Karpas-422 (cell line): ENCODE data around the gene PRSS38. TPM values are rescaled to one million over a fixed set of nuclear protein-coding genes. Genes with fewer than 3 reads are reported as not detected.

Experiments used
- DNase-seq: peaks from one replicate; pipeline ENCODE4 v3.0.0-alpha.2; 2015
- H2AFZ ChIP-seq: fragments of 200-600 bp; sonication (generic); 2 replicates; pipeline ENCODE4 v1.6.1; 2014; ENCODE audit warnings: antibody characterized with exemption, low read length, mixed read lengths
- H3K27ac ChIP-seq: fragments of 200-600 bp; sonication (generic); 2 replicates; pipeline ENCODE4 v1.5.1; 2014; ENCODE audit warnings: mild to moderate bottlenecking, low read length, moderate library complexity
- H3K27me3 ChIP-seq: fragments of 200-600 bp; sonication (generic); 2 replicates; pipeline ENCODE4 v1.6.1; 2014; ENCODE audit warnings: low read length, mixed read lengths
- H3K36me3 ChIP-seq: fragments of 200-600 bp; sonication (generic); 2 replicates; pipeline ENCODE4 v1.6.1; 2014; ENCODE audit warnings: low read length, mixed read lengths; ENCODE audit not compliant: insufficient read depth
- H3K4me1 ChIP-seq: fragments of 200-600 bp; sonication (generic); 2 replicates; pipeline ENCODE4 v1.6.1; 2014; ENCODE audit warnings: mild to moderate bottlenecking, low read length, mixed read lengths
- H3K4me2 ChIP-seq: fragments of 200-600 bp; sonication (generic); 2 replicates; pipeline ENCODE4 v1.6.1; 2014; ENCODE audit warnings: low read length, low read depth, mild to moderate bottlenecking; ENCODE audit not compliant: poor library complexity, severe bottlenecking
- H3K4me3 ChIP-seq: fragments of 200-600 bp; sonication (generic); 2 replicates; pipeline ENCODE4 v1.5.1; 2014; ENCODE audit warnings: mild to moderate bottlenecking, antibody characterized with exemption, low read length, mixed read lengths
- H3K79me2 ChIP-seq: fragments of 200-600 bp; sonication (generic); 2 replicates; pipeline ENCODE4 v1.6.1; 2014; ENCODE audit warnings: mild to moderate bottlenecking, low read length, mixed read lengths
- H3K9ac ChIP-seq: fragments of 200-600 bp; sonication (generic); 2 replicates; pipeline ENCODE4 v1.6.0; 2014; ENCODE audit warnings: low read length
- H3K9me2 ChIP-seq: fragments of 200-600 bp; sonication (generic), shearing (Covaris generic); replicated peaks from 2 replicates; pipeline ENCODE4 v1.6.0; 2014; ENCODE audit warnings: mild to moderate bottlenecking, low read length, moderate library complexity; ENCODE audit not compliant: insufficient read depth
- H3K9me3 ChIP-seq: fragments of 300-700, 200-600 bp; sonication (generic); 2 replicates; pipeline ENCODE4 v1.6.1; 2014; ENCODE audit warnings: low read length, mixed read lengths
- H4K20me1 ChIP-seq: fragments of 200-600 bp; sonication (generic); 2 replicates; pipeline ENCODE4 v1.6.1; 2014; ENCODE audit warnings: mild to moderate bottlenecking, antibody characterized with exemption, low read length, low read depth; ENCODE audit not compliant: insufficient read depth
- total RNA-seq: library from RNA; depleted of rRNA; stranded (reverse); fragments of >200 nt; shearing (Covaris generic); gene quantifications from 2 replicates; pipeline ENCODE4 v1.2.3, GENCODE V29; 2014; ENCODE audit warnings: low replicate concordance

The PRSS38 gene
- total RNA-seq, 1 experiment from 2014 or later, result not detected

GRCh38 chr1:227805606-227806197 lies 9.8 kb upstream of the PRSS38 start:
- Histone ChIP-seq H3K79me2 (no peaks in the 10 kb centered on the region), H3K36me3 (no peaks in the 10 kb centered on the region), H2AFZ (no peak overlapping the region), H3K27ac (no peak overlapping the region), H3K9me2 (no peaks in the 10 kb centered on the region), H3K27me3 (no peaks in the 10 kb centered on the region), H3K4me2 (no peak overlapping the region), H3K4me3 (no peak overlapping the region), H3K4me1 (no peaks in the 10 kb centered on the region), H3K9me3 (no peaks in the 10 kb centered on the region), H3K9ac (no peak overlapping the region), H4K20me1 (no peaks in the 10 kb centered on the region)
- DNase-seq, result no peak

DNA sequence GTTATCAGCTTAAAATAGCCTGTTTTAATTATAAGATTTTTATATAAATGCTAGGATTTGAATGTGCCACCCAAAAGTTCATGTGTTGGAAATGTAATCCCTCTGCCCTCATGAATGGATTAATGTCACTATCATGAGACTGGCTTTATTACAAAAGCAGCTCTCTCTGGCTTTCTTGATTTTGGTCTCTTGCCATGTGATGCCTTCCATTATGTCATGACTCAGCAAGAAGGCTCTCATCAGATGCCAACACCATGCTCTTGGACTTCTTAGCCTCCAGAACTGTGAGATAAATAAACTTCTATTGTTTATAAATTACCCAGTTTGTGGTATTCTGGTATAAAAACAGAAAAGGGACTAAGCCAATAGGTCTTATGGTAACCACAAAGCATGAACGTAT lies 6.9 kb upstream of the PRSS38 start:
- no peaks in the 10 kb centered on the region for H3K9me2 ChIP-seq
- no peaks in the 10 kb centered on the region for H3K79me2 ChIP-seq
- no peak for DNase-seq
- H3K4me3 ChIP-seq, result no peak overlapping the region
- H3K27me3 ChIP-seq, result no peaks in the 10 kb centered on the region
- H2AFZ ChIP-seq, result no peak overlapping the region
- H3K4me1 ChIP-seq, result no peaks in the 10 kb centered on the region
- H3K36me3 ChIP-seq, result no peaks in the 10 kb centered on the region
- no peaks in the 10 kb centered on the region for H4K20me1 ChIP-seq
- H3K4me2 ChIP-seq, result no peak overlapping the region
- H3K9ac ChIP-seq, result no peak overlapping the region
- no peak overlapping the region for H3K27ac ChIP-seq
- no peaks in the 10 kb centered on the region; the same call in 1 of the 2 replicates for H3K9me3 ChIP-seq

- H3K27ac ChIP-seq, result no peak overlapping the region
- no peaks in the 10 kb centered on the region for H3K4me1 ChIP-seq
- no peaks in the 10 kb centered on the region for H4K20me1 ChIP-seq
Observed at GRCh38 chr1:227809026-227809425, 6.4 kb upstream of the PRSS38 start.

GRCh38 chr1:227813962-227814361 lies 1.5 kb upstream of the PRSS38 start:
- H3K9me3 ChIP-seq, result no peaks in the 10 kb centered on the region; the same call in 1 of the 2 replicates
- H3K27ac ChIP-seq, result no peak overlapping the region
- H4K20me1 ChIP-seq, result no peaks in the 10 kb centered on the region
- DNase-seq, result no peak
- no peak overlapping the region for H3K4me2 ChIP-seq
- no peaks in the 10 kb centered on the region for H3K9me2 ChIP-seq
- no peak overlapping the region for H3K4me3 ChIP-seq
- no peak overlapping the region for H2AFZ ChIP-seq
- no peaks in the 10 kb centered on the region for H3K36me3 ChIP-seq
- H3K9ac ChIP-seq, result no peak overlapping the region
- no peaks in the 10 kb centered on the region for H3K79me2 ChIP-seq
- H3K4me1 ChIP-seq, result no peaks in the 10 kb centered on the region
- no peaks in the 10 kb centered on the region for H3K27me3 ChIP-seq

More at GRCh38 chr1:227809026-227809425, 6.4 kb upstream of the PRSS38 start:
- DNase-seq, result no peak
- no peaks in the 10 kb centered on the region for H3K79me2 ChIP-seq
- no peaks in the 10 kb centered on the region for H3K9me2 ChIP-seq
- no peak overlapping the region for H2AFZ ChIP-seq
- H3K4me2 ChIP-seq, result no peak overlapping the region
- H3K9me3 ChIP-seq, result no peaks in the 10 kb centered on the region; the same call in 1 of the 2 replicates
- H3K9ac ChIP-seq, result no peak overlapping the region
- H3K36me3 ChIP-seq, result no peaks in the 10 kb centered on the region
- no peak overlapping the region for H3K4me3 ChIP-seq
- H3K27me3 ChIP-seq, result no peaks in the 10 kb centered on the region

GRCh38 chr1:227816750-227817446 lies 1.4 kb downstream of the PRSS38 start:
- H3K4me1 ChIP-seq, result no peaks in the 10 kb centered on the region
- no peak overlapping the region for H3K27ac ChIP-seq
- H3K9me2 ChIP-seq, result no peaks in the 10 kb centered on the region
- no peaks in the 10 kb centered on the region for H3K27me3 ChIP-seq
- no peaks in the 10 kb centered on the region for H4K20me1 ChIP-seq
- H3K4me2 ChIP-seq, result no peak overlapping the region
- no peaks in the 10 kb centered on the region for H3K36me3 ChIP-seq
- no peak for DNase-seq
- no peaks in the 10 kb centered on the region; the same call in 1 of the 2 replicates for H3K9me3 ChIP-seq
- no peak overlapping the region for H3K9ac ChIP-seq
- H3K4me3 ChIP-seq, result no peak overlapping the region
- no peaks in the 10 kb centered on the region for H3K79me2 ChIP-seq
- H2AFZ ChIP-seq, result no peak overlapping the region

DNA sequence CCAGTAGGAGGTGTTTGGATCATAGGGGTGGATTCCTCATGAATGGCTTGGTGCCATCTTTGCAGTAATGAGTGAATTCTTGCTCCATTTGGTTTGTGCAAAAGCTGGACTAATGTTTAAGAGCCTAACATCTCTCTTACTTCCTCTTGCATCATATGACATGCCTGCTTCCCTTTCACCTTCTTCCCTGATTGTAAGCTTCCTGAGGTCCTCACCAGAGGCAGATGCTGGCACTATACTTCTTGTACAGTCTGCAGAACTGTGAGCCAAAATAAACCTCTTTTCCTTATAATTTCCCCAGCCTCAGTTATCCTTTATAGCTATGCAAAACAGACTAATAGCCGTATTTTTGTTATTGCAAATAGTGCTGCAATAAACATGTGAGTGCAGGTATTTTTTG lies 8.1 kb downstream of the PRSS38 start:
- Histone ChIP-seq H3K27ac (no peak overlapping the region), H3K27me3 (no peaks in the 10 kb centered on the region), H3K9ac (no peak overlapping the region), H3K9me3 (no peaks in the 10 kb centered on the region), H3K9me2 (no peaks in the 10 kb centered on the region), H2AFZ (no peak overlapping the region), H3K4me2 (no peak overlapping the region), H3K36me3 (no peaks in the 10 kb centered on the region), H3K79me2 (no peaks in the 10 kb centered on the region), H3K4me1 (no peaks in the 10 kb centered on the region), H3K4me3 (no peak overlapping the region), H4K20me1 (no peaks in the 10 kb centered on the region)
- DNase-seq, result no peak

DNA sequence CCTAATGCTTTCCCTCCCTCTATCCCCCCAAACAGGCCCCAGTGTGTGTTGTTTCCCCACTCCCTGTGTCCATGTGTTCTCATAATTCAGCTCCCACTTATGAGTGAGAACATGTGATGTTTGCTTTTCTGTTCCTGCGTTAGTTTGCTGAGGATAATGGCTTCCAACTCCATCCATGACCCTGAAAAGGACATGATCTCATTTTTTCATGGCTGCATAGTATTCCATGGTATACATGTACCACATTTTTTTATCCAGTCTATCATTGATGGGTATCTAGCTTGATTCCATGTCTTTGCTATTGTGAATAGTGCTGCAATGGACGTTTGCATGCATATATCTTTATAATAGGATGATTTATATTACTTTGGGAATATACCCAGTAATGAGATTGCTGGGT lies 8.7 kb downstream of the PRSS38 start:
- Histone ChIP-seq H3K9ac (no peak overlapping the region), H4K20me1 (no peaks in the 10 kb centered on the region), H3K9me3 (no peaks in the 10 kb centered on the region), H3K9me2 (no peaks in the 10 kb centered on the region), H3K4me1 (no peaks in the 10 kb centered on the region), H3K79me2 (no peaks in the 10 kb centered on the region), H3K4me3 (no peak overlapping the region), H3K27me3 (no peaks in the 10 kb centered on the region), H3K4me2 (no peak overlapping the region), H3K36me3 (no peaks in the 10 kb centered on the region), H3K27ac (no peak overlapping the region), H2AFZ (no peak overlapping the region)
- no peak for DNase-seq

DNA sequence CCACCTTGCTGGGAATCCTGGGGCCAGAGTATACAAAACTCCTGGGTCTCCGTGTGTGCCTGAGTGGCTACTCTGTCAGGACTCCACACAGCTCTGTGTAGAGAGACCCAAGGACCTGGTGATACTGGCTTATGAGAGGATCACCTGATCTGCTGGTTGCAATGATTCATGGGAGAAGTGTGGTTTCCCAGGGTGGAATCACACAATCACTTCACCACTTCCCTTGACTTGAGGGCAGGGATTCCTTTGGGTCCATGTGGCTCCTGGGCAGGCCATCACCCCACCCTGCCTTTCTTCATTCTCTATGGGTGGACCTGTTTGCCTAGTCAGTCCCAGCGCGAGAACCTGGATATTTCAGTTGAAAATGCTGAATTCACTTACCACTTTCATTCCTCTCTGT lies 13.3 kb downstream of the PRSS38 start:
- Histone ChIP-seq H3K4me3 (no peak overlapping the region), H3K9me3 (no peaks in the 10 kb centered on the region), H3K79me2 (no peaks in the 10 kb centered on the region), H3K9ac (no peak overlapping the region), H4K20me1 (no peaks in the 10 kb centered on the region), H3K9me2 (no peaks in the 10 kb centered on the region), H3K27ac (no peak overlapping the region), H2AFZ (no peak overlapping the region), H3K4me1 (no peaks in the 10 kb centered on the region), H3K36me3 (no peaks in the 10 kb centered on the region), H3K27me3 (no peaks in the 10 kb centered on the region), H3K4me2 (no peak overlapping the region)
- DNase-seq, result no peak
